HepG2 (cell line): ENCODE measurements around the gene UPK1A. TPM values are rescaled to one million over a fixed set of nuclear protein-coding genes. Genes with fewer than 3 reads are reported as not detected.

Experiments used
- ATF3 ChIP-seq: sonication (generic); formaldehyde crosslinking; IDR thresholded peaks from 2 replicates; pipeline ENCODE4 v1.4.0; 2020; ENCODE audit warnings: missing genetic modification reagents
- CCDC6 ChIP-seq: sonication (generic); formaldehyde crosslinking; IDR thresholded peaks from 2 replicates; pipeline ENCODE4 v1.8.1; 2022; ENCODE audit warnings: mild to moderate bottlenecking, missing genetic modification reagents, moderate library complexity
- CENPT ChIP-seq: sonication (generic); formaldehyde crosslinking; IDR thresholded peaks from 2 replicates; pipeline ENCODE4 v1.8.0; 2022; ENCODE audit warnings: low read depth, mild to moderate bottlenecking, moderate library complexity, missing genetic modification reagents
- FOXO4 ChIP-seq: sonication (generic); formaldehyde crosslinking; conservative IDR thresholded peaks from 2 replicates; pipeline ENCODE4 v1.8.1; 2023; ENCODE audit warnings: missing genetic modification reagents
- HNRNPH1 ChIP-seq: fragments of 200-400 bp; formaldehyde crosslinking; optimal IDR thresholded peaks from 2 replicates; pipeline ENCODE3; 2017; ENCODE audit warnings: mild to moderate bottlenecking, low read depth, low read length
- NFIB ChIP-seq: sonication (generic); formaldehyde crosslinking; IDR thresholded peaks from 2 replicates; pipeline ENCODE4 v1.9.0; 2021; ENCODE audit warnings: missing genetic modification reagents, mild to moderate bottlenecking, borderline replicate concordance
- SMAD9 ChIP-seq: sonication (generic); formaldehyde crosslinking; IDR thresholded peaks from 2 replicates; pipeline ENCODE4 v1.5.1; 2020; ENCODE audit warnings: mild to moderate bottlenecking, missing genetic modification reagents
- TP53 ChIP-seq: sonication (generic); formaldehyde crosslinking; conservative IDR thresholded peaks from 2 replicates; pipeline ENCODE4 v1.4.0; 2020; ENCODE audit warnings: missing genetic modification reagents
- ZNF160 ChIP-seq: sonication (generic); formaldehyde crosslinking; IDR thresholded peaks from 2 replicates; pipeline ENCODE4 v1.8.0; 2022; ENCODE audit warnings: mild to moderate bottlenecking, inconsistent platforms, missing genetic modification reagents
- ZNF468 ChIP-seq: sonication (generic); formaldehyde crosslinking; IDR thresholded peaks from 2 replicates; pipeline ENCODE4 v1.8.0; 2022; ENCODE audit warnings: mild to moderate bottlenecking, moderate library complexity, missing genetic modification reagents
- ZNF512B ChIP-seq: sonication (generic); formaldehyde crosslinking; IDR thresholded peaks from 2 replicates; pipeline ENCODE4 v1.5.1; 2020; ENCODE audit warnings: missing genetic modification reagents, mild to moderate bottlenecking, borderline replicate concordance
- ZNF574 ChIP-seq: sonication (generic); formaldehyde crosslinking; IDR thresholded peaks from 2 replicates; pipeline ENCODE4 v1.4.0; 2020; ENCODE audit warnings: missing genetic modification reagents
- ZNF580 ChIP-seq: IDR thresholded peaks from 2 replicates; pipeline ENCODE4 v1.6.1; 2016; ENCODE audit warnings: low read depth, borderline replicate concordance
- ZNF83 ChIP-seq: sonication (generic); formaldehyde crosslinking; IDR thresholded peaks from 2 replicates; pipeline ENCODE4 v1.4.0; 2020; ENCODE audit warnings: missing genetic modification reagents, mild to moderate bottlenecking, borderline replicate concordance
- polyA plus RNA-seq, 8 experiments: library from polyadenylated mRNA; depleted of rRNA in 3 of 8; stranded (reverse) in 7 of 8; unstranded in 1 of 8; fragments of >200 nt; fragmentation: Illumina TruSeq in 4 of 8; extraction: Trizol in 4 of 8; gene quantifications; 2 replicates each; pipeline versions ENCODE4 v1.2.1 to v1.2.3, GENCODE V29; 2011 to 2016; ENCODE audit warnings: low read depth in 4 of 8, missing spikeins in 1 of 8, mixed read lengths in 1 of 8; ENCODE audit not compliant: insufficient read depth in 1 of 8
- total RNA-seq, 5 experiments: library from RNA; depleted of rRNA; stranded (reverse); fragments of >200 nt; fragmentation: Illumina TruSeq; extraction: Trizol; gene quantifications; 2 replicates each; pipeline ENCODE4 v1.2.3, GENCODE V29; 2016; ENCODE audit warnings: low read depth in 1 of 5

The UPK1A gene
- total and polyA plus RNA-seq, 2 of the 13 experiments (the other 11 are each of a cell fraction or from before 2014, with no cell fraction given) = 2.9 TPM; not detected in 1

- TF ChIP-seq ZNF574 (peak; percentile 92), ZNF512B (CRISPR knock-in tag) (no peak), ZNF580 (CRISPR knock-in tag) (peak; percentile 70; the same call in 1 of the 2 replicates), HNRNPH1 (no peak), ZNF83 (CRISPR knock-in tag) (no peak), NFIB (CRISPR knock-in tag) (no peak), CENPT (no peak), ZNF160 (no peak), CCDC6 (CRISPR knock-in tag) (no peak), TP53 (CRISPR knock-in tag) (no peak), FOXO4 (CRISPR knock-in tag) (no peak), SMAD9 (CRISPR knock-in tag) (no peak), ATF3 (no peak), ZNF468 (CRISPR knock-in tag) (no peak)
Measured at GRCh38 chr19:35693835-35694599, 27.7 kb downstream of the UPK1A start (continued).
